HepG2 (cell line): ENCODE data around the gene ETF1. TPM values are rescaled to one million over a fixed set of nuclear protein-coding genes. Genes with fewer than 3 reads are reported as not detected.

ENCODE experiments used
- CENPX ChIP-seq: sonication (generic); formaldehyde crosslinking; IDR thresholded peaks from 2 replicates; pipeline ENCODE4 v1.9.0; 2021; ENCODE audit warnings: mild to moderate bottlenecking, missing genetic modification reagents, moderate library complexity
- HOXA5 ChIP-seq: sonication (generic); formaldehyde crosslinking; IDR thresholded peaks from 2 replicates; pipeline ENCODE4 v1.4.0; 2020; ENCODE audit warnings: missing genetic modification reagents
- MZF1 ChIP-seq: sonication (generic); formaldehyde crosslinking; IDR thresholded peaks from 2 replicates; pipeline ENCODE4 v1.8.1; 2023; ENCODE audit warnings: mild to moderate bottlenecking, missing genetic modification reagents, borderline replicate concordance
- NBN ChIP-seq: fragments of 450-650 bp; conservative IDR thresholded peaks from 2 replicates; pipeline ENCODE4 v1.6.1; 2017
- RBM39 ChIP-seq: fragments of 200-400 bp; formaldehyde crosslinking; IDR thresholded peaks from one replicate; pipeline ENCODE4 v1.6.1; 2018; ENCODE audit warnings: antibody characterized with exemption, mild to moderate bottlenecking, low read depth, low read length; ENCODE audit not compliant: poor library complexity, severe bottlenecking
- REPIN1 ChIP-seq: sonication (generic); formaldehyde crosslinking; IDR thresholded peaks from 2 replicates; pipeline ENCODE4 v1.8.0; 2022; ENCODE audit warnings: missing genetic modification reagents, low read depth, mild to moderate bottlenecking, borderline replicate concordance
- RFX5 ChIP-seq: IDR thresholded peaks from 2 replicates; pipeline ENCODE4 v1.6.1; 2011; ENCODE audit warnings: low read depth, low read length, improper control_type of control experiment
- RORA ChIP-seq: sonication (generic); formaldehyde crosslinking; IDR thresholded peaks from 2 replicates; pipeline ENCODE4 v1.5.0; 2020; ENCODE audit warnings: mild to moderate bottlenecking, missing genetic modification reagents, moderate library complexity
- THRA ChIP-seq: sonication (generic); formaldehyde crosslinking; IDR thresholded peaks from 2 replicates; pipeline ENCODE4 v1.4.0; 2020; ENCODE audit warnings: missing genetic modification reagents, borderline replicate concordance
- TIGD3 ChIP-seq: sonication (generic); formaldehyde crosslinking; IDR thresholded peaks from 2 replicates; pipeline ENCODE4 v1.5.1; 2020; ENCODE audit warnings: mild to moderate bottlenecking, missing genetic modification reagents, borderline replicate concordance
- U2AF1 ChIP-seq: fragments of 200-400 bp; formaldehyde crosslinking; optimal IDR thresholded peaks from 2 replicates; pipeline ENCODE3; 2017; ENCODE audit warnings: mild to moderate bottlenecking, low read depth, low read length
- ZBTB39 ChIP-seq: sonication (generic); formaldehyde crosslinking; IDR thresholded peaks from 2 replicates; pipeline ENCODE4 v1.5.0; 2020; ENCODE audit warnings: missing genetic modification reagents
- ZFP1 ChIP-seq: IDR thresholded peaks from 2 replicates; pipeline ENCODE4 v1.6.1; 2016
- ZFP62 ChIP-seq: sonication (generic); formaldehyde crosslinking; IDR thresholded peaks from 2 replicates; pipeline ENCODE4 v1.4.0; 2020; ENCODE audit warnings: missing genetic modification reagents
- ZNF335 ChIP-seq: sonication (generic); formaldehyde crosslinking; IDR thresholded peaks from 2 replicates; pipeline ENCODE4 v1.4.0; 2020; ENCODE audit warnings: missing genetic modification reagents
- ZNF691 ChIP-seq: sonication (generic); formaldehyde crosslinking; IDR thresholded peaks from 2 replicates; pipeline ENCODE4 v1.4.0; 2020; ENCODE audit warnings: missing genetic modification reagents, low read depth, mild to moderate bottlenecking, borderline replicate concordance
- polyA plus RNA-seq, 8 experiments: library from polyadenylated mRNA; depleted of rRNA in 3 of 8; stranded (reverse) in 7 of 8; unstranded in 1 of 8; fragments of >200 nt; fragmentation: Illumina TruSeq in 4 of 8; extraction: Trizol in 4 of 8; gene quantifications; 2 replicates each; pipeline versions ENCODE4 v1.2.1 to v1.2.3, GENCODE V29; 2011 to 2016; ENCODE audit warnings: low read depth in 4 of 8, missing spikeins in 1 of 8, mixed read lengths in 1 of 8; ENCODE audit not compliant: insufficient read depth in 1 of 8
- total RNA-seq, 5 experiments: library from RNA; depleted of rRNA; stranded (reverse); fragments of >200 nt; fragmentation: Illumina TruSeq; extraction: Trizol; gene quantifications; 2 replicates each; pipeline ENCODE4 v1.2.3, GENCODE V29; 2016; ENCODE audit warnings: low read depth in 1 of 5
- TF ChIP-seq, protein P1 (sequence below): sonication (generic); formaldehyde crosslinking; IDR thresholded peaks from 2 replicates; pipeline ENCODE4 v1.4.0; 2020; ENCODE audit warnings: missing genetic modification reagents

ETF1 gene
- total and polyA plus RNA-seq, 2 of the 13 experiments (the other 11 are each of a cell fraction or from before 2014, with no cell fraction given) = 52.1 to 184 TPM

DNA sequence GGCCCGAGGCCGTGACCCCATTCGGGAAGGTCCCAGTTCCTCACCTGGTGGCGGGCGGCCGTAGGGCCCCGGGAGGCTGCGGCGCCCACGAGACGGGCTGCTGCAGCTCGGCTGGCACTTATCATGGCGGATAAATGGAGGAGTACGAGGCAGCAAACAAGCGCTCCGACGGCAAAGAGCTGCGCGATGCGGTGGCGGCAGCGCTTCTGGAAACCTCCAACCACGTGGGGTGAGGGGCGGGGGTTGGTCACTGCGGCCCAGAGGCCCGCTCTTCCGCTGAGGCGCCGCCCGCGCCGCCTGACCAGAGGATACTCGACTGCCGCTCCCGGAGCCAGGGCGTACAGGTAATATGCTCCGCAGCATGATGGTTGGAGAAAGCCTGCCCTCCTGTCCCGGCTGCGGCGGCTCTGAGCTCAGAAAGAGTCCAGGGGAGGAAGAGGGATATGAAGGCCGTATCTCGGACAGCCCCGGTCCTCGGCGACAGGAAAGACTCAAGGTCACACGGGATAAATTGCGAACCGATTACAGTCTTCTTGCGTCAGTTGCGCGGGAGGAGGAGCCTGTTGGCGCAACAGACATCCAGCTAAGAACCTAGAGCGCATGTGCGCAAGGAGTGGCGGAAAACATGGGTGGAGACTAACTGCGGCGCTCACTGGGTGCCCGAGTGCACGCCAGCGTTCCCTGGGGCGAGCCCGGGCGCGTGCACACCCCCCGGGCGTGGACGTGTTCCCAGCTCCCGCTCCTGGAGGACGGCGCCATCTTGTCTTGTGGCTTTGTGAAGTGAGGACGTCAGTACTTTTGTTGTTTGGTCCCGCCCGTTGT, 32.4 kb upstream of the ETF1 start, which contains the start of gene HSPA9 (continued):
- TF ChIP-seq ZBTB39 (CRISPR knock-in tag) = peak; percentile 93
- TF ChIP-seq THRA = peak; percentile 43; the same call in 1 of the 2 replicates
- peak; percentile 87; the same call in 1 of the 2 replicates for TF ChIP-seq HOXA5 (CRISPR knock-in tag)
- TF ChIP-seq ZFP1 (CRISPR knock-in tag) = 0 out of 2 replicates have a peak, but pooled peaks have one; percentile 47
- TF ChIP-seq ZNF691 = 0 out of 2 replicates have a peak, but pooled peaks have one; percentile 33
- no peak for TF ChIP-seq NBN
- peak; percentile 94 for TF ChIP-seq RBM39
- no peak for TF ChIP-seq U2AF1
- no peak for TF ChIP-seq ZFP62
- no peak for TF ChIP-seq MZF1
- TF ChIP-seq RFX5 = no peak
- TF ChIP-seq RORA (CRISPR knock-in tag) = no peak
- TF ChIP-seq ZNF335 (CRISPR knock-in tag) = peak; percentile 100
- TF ChIP-seq TIGD3 (CRISPR knock-in tag) = 0 out of 2 replicates have a peak, but pooled peaks have one; percentile 77
- peak; percentile 81; the same call in 1 of the 2 replicates for TF ChIP-seq REPIN1 (CRISPR knock-in tag)
- no peak for TF ChIP-seq CENPX (CRISPR knock-in tag)
- TF ChIP-seq, protein P1, sequence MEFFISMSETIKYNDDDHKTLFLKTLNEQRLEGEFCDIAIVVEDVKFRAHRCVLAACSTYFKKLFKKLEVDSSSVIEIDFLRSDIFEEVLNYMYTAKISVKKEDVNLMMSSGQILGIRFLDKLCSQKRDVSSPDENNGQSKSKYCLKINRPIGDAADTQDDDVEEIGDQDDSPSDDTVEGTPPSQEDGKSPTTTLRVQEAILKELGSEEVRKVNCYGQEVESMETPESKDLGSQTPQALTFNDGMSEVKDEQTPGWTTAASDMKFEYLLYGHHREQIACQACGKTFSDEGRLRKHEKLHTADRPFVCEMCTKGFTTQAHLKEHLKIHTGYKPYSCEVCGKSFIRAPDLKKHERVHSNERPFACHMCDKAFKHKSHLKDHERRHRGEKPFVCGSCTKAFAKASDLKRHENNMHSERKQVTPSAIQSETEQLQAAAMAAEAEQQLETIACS = peak; percentile 91
